HG03432 (cell line): Measurements from ENCODE around the gene TIAM2.
"Not testable (repeated sequence)": the region's sequence is repeated elsewhere in the genome, so short reads cannot be mapped to it uniquely, and the experiment has no call there.

Source experiments
- ATAC-seq: cut with Tn5 transposase; IDR thresholded peaks from one replicate; pipeline ENCODE4 v1.9.1; 2021; ENCODE audit warnings: mild to moderate bottlenecking, moderate library complexity; ENCODE audit not compliant: unreplicated experiment

The TIAM2 gene

GRCh38 chr6:155155787-155156447 is 160.8 kb downstream of the TIAM2 start:
- ATAC-seq = no peak

GRCh38 chr6:155157101-155157500 is 162.0 kb downstream of the TIAM2 start:
- ATAC-seq = no peak

GRCh38 chr6:155158030-155158843 is 163.1 kb downstream of the TIAM2 start:
- peak; percentile 55 for ATAC-seq

- ATAC-seq = no peak
Measured at GRCh38 chr6:155162682-155163081, 167.6 kb downstream of the TIAM2 start.

- ATAC-seq = no peak
Measured at GRCh38 chr6:155163601-155164000, 168.5 kb downstream of the TIAM2 start.

GRCh38 chr6:155165029-155165710 is 170.1 kb downstream of the TIAM2 start:
- ATAC-seq = peak; percentile 51

- ATAC-seq = no peak
Measured at GRCh38 chr6:155170519-155170918, 175.4 kb downstream of the TIAM2 start.

- ATAC-seq = peak; percentile 89
Measured at GRCh38 chr6:155171109-155171746, 176.1 kb downstream of the TIAM2 start.

- ATAC-seq = peak; percentile 1
Measured at GRCh38 chr6:155171747-155172449, 176.8 kb downstream of the TIAM2 start.

- ATAC-seq = no peak
Measured at GRCh38 chr6:155173488-155173887, 178.4 kb downstream of the TIAM2 start.

- ATAC-seq = peak; percentile 44
Measured at GRCh38 chr6:155174576-155175211, 179.6 kb downstream of the TIAM2 start.

GRCh38 chr6:155177363-155177961 is 182.3 kb downstream of the TIAM2 start:
- peak; percentile 19 for ATAC-seq

- peak; percentile 69 for ATAC-seq
Measured at GRCh38 chr6:155181498-155181897, 186.4 kb downstream of the TIAM2 start.

- ATAC-seq = no peak
Measured at GRCh38 chr6:155182103-155182502, 187.0 kb downstream of the TIAM2 start.

- ATAC-seq = peak; percentile 45
Measured at GRCh38 chr6:155183095-155183494, 188.0 kb downstream of the TIAM2 start.

GRCh38 chr6:155185041-155185440 is 189.9 kb downstream of the TIAM2 start:
- ATAC-seq = not testable (repeated sequence)

- ATAC-seq = no peak
Measured at GRCh38 chr6:155185544-155185943, 190.4 kb downstream of the TIAM2 start.

GRCh38 chr6:155186052-155186658 is 191.0 kb downstream of the TIAM2 start:
- no peak for ATAC-seq

- ATAC-seq = no peak
Measured at GRCh38 chr6:155187106-155187505, 192.0 kb downstream of the TIAM2 start.
